Heart right ventricle (tissue), 16 donors: ENCODE measurements around the gene PRG3. TPM values are rescaled to one million over a fixed set of nuclear protein-coding genes. Genes with fewer than 3 reads are reported as not detected.

ENCODE experiments used
- ATAC-seq, 8 donors: fragments of 200-7000 bp; cut with Tn5 transposase; one replicate each; pipeline ENCODE4 v1.9.1; 2020; ENCODE audit warnings: mild to moderate bottlenecking in 8 of 8, moderate library complexity in 8 of 8, moderate number of reproducible peaks in 1 of 8
- DNase-seq, 2 donors: peaks; one replicate each; pipeline ENCODE4 v3.0.0-alpha.2; 2020
- H3K27ac ChIP-seq, 10 donors: fragments of 200-600 bp; sonication (generic) in 2 of 10; one replicate each; pipeline versions ENCODE4 v1.5.0 to v1.8.0; 2020 to 2022; ENCODE audit warnings: mild to moderate bottlenecking in 3 of 10
- H3K27me3 ChIP-seq, 7 donors: fragments of 200-600 bp; one replicate each; pipeline ENCODE4 v1.8.0; 2021 to 2022; ENCODE audit warnings: mild to moderate bottlenecking in 2 of 7
- H3K36me3 ChIP-seq, 9 donors: fragments of 200-600 bp; sonication (generic) in 1 of 9; one replicate each; pipeline versions ENCODE4 v1.5.0 to v1.8.0; 2020 to 2022; ENCODE audit warnings: mild to moderate bottlenecking in 2 of 9
- H3K4me1 ChIP-seq, 9 donors: fragments of 200-600 bp; sonication (generic) in 1 of 9; one replicate each; pipeline versions ENCODE4 v1.5.0 to v1.8.0; 2020 to 2022; ENCODE audit warnings: mild to moderate bottlenecking in 4 of 9
- H3K4me3 ChIP-seq, 10 donors: fragments of 200-600 bp; sonication (generic) in 2 of 10; one replicate each; pipeline versions ENCODE4 v1.5.0 to v1.8.0; 2020 to 2022; ENCODE audit warnings: mild to moderate bottlenecking in 7 of 10, moderate library complexity in 2 of 10
- H3K9me3 ChIP-seq, 11 donors: fragments of 200-600 bp in 10 of 11; sonication (generic) in 2 of 11; one replicate each; pipeline versions ENCODE4 v1.5.0 to v1.8.0; 2013 to 2022; ENCODE audit warnings: mild to moderate bottlenecking in 2 of 11, control low read depth in 1 of 11, moderate library complexity in 1 of 11
- WGBS, 2 donors: extraction: QIAGEN DNeasy Blood & Tissue Kit; methylation state at CpG; one replicate each; pipeline ENCODE4 v1.1.7; 2013; ENCODE audit warnings: inconsistent platforms in 1 of 2; 5-methylcytosine and 5-hydroxymethylcytosine counted together
- intact Hi-C, 10 donors: fragments of 100-400 bp; cut with DNase I; formaldehyde crosslinking; loops; one replicate each; pipeline versions ENCODE4 v1.11.1 to v1.14.2; 2022
- polyA plus RNA-seq, 2 donors: library from polyadenylated mRNA; stranded (reverse); fragments of 200-250 nt; gene quantifications; one replicate each; pipeline ENCODE4 v1.2.3, GENCODE V29; 2013
- total RNA-seq, 10 donors: library from RNA; stranded (reverse); fragmentation: NEBNext Ultra II Directional in 3 of 10; extraction: Animal tissue kit (Norgen Biotek cat#: 25700) in 3 of 10; gene quantifications; one replicate each; pipeline versions ENCODE4 v1.2.1 to v1.2.4, GENCODE V29; 2021 to 2023
- TF ChIP-seq, protein P1 (sequence below), 9 donors: fragments of 200-600 bp; sonication (generic) in 2 of 9; IDR thresholded peaks; one replicate each; pipeline versions ENCODE4 v1.5.0 to v1.8.0; 2021 to 2022; ENCODE audit warnings: antibody characterized with exemption in 9 of 9, mild to moderate bottlenecking in 5 of 9, moderate library complexity in 1 of 9
- donor health status: Arrhythmogenic right ventricular cardiomyopathy.
- donor health status: ischemic (EF 13 %, LVEDD 7.1; RV severe dilation, severe dysfunction).
- donor health status: healthy with polysubstance abuse.
- donor health status: DM: no; HTN: yes; CAD: no.
- donor health status: DM: no; HTN: no; CAD: no.
- donor health status: ischemic (EF 25% LVEDD 6.9; RV normal size, moderate dysfunction).
- donor health status: ischemic (EF 25% LVEDD 5.7; RV mildly dilated, moderate dysfunction).
- donor health status: healthy.
- donor health status: DM: yes; HTN: yes; CAD: no.
- donor health status: Ischemic cardiomyopathy.
- donor health status: ischemic (EF 35%, LVEDD 5.7; RV mildly dilated, moderate dysfunction).
- donor health status: nonischemic (EF 11% LVEDD 7.7; RV severe dilation, severe dysfunction).
- donor health status: DM: yes; HTN: yes; CAD: no.
- donor health status: PGD.
- donor health status: ischemic (EF 29% LVEDD 5.4; RV normal size, mild dysfunction).
- donor health status: nonischemic (EF 23%, LVEDD 6.1; RV moderate dilation, normal function).

Gene PRG3
- total and polyA plus RNA-seq, 12 donors = not detected

DNA sequence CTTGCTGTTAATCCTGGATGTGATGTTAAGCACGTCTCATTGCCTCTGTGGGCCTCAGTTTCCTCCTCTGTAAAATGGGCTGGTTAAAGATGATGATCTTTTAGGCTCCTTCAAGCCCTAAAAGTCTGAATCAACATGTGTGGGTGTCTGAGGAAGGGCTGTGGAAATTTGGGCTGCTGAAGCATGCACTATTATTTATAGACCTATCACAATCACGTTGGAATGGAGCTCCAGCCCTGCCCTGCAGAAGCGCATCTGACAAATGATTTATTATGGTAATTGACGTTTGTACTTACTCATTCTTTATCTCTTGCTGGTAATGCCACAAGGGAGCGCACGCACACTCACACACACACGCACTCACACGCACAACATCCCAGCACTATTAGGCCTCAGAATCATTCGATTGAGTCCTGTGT, 22.4 kb downstream of the PRG3 start:
- TF ChIP-seq, protein P1, sequence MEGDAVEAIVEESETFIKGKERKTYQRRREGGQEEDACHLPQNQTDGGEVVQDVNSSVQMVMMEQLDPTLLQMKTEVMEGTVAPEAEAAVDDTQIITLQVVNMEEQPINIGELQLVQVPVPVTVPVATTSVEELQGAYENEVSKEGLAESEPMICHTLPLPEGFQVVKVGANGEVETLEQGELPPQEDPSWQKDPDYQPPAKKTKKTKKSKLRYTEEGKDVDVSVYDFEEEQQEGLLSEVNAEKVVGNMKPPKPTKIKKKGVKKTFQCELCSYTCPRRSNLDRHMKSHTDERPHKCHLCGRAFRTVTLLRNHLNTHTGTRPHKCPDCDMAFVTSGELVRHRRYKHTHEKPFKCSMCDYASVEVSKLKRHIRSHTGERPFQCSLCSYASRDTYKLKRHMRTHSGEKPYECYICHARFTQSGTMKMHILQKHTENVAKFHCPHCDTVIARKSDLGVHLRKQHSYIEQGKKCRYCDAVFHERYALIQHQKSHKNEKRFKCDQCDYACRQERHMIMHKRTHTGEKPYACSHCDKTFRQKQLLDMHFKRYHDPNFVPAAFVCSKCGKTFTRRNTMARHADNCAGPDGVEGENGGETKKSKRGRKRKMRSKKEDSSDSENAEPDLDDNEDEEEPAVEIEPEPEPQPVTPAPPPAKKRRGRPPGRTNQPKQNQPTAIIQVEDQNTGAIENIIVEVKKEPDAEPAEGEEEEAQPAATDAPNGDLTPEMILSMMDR (IDR thresholded peaks at IDR 0.05) = no peak
- H3K4me1 ChIP-seq = peaks cover 0 to 35% (median 12%) of the 10 kb centered on the region in 9 donors
- intact Hi-C loops = loop anchor here in 2 of 10 donors (5.0 to 10.0 kb wide), 2 partner anchors 49 to 96 kb away; no protein-coding TSS in a partner anchor
- no peaks in the 10 kb centered on the region for H3K27me3 ChIP-seq
- H3K36me3 ChIP-seq = no peaks in the 10 kb centered on the region
- H3K27ac ChIP-seq = peak overlapping the region in 5 of 10 donors; percentile 22 to 76 (median 50)
- DNase-seq = peak in 1 of 2 donors; percentile 20
- H3K4me3 ChIP-seq = no peak overlapping the region
- no peaks in the 10 kb centered on the region for H3K9me3 ChIP-seq
- 71 to 73% methylated on average over 9 of the region's 9 CpGs for WGBS, 2 donors
- ATAC-seq = peak in 7 of 8 donors; percentile 47 to 88 (median 79)

DNA sequence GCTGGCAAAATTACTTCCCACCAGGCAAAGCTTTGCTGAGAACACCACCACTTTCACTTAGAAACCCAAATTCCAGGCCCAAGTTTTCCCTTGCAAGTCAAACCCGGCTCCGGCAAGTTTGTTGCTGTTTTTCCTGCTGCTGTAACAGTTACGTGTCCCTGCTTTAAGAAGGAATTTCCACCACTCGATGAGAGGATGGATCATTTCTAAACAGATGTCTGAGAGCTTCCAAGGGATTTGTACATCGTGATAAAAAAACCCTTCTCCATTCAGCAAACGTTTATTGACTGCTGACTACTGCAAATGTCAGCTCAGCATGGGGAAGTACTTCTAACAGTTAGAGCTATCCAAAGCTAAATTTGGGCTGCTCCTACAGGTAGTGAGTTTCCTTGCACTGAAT, 23.1 kb downstream of the PRG3 start:
- no peaks in the 10 kb centered on the region for H3K27me3 ChIP-seq
- DNase-seq (no peak), ATAC-seq (peak in 2 of 8 donors; percentile 30 to 42)
- no peak overlapping the region for H3K4me3 ChIP-seq
- WGBS, 2 donors = 28 to 29% methylated on average over 6 of the region's 6 CpGs
- intact Hi-C loops = loop anchor here in 2 of 10 donors (5.0 to 10.0 kb wide), 2 partner anchors 49 to 97 kb away; no protein-coding TSS in a partner anchor
- peak overlapping the region in 7 of 10 donors; percentile 0 to 76 (median 41) for H3K27ac ChIP-seq
- no peaks in the 10 kb centered on the region for H3K36me3 ChIP-seq
- no peaks in the 10 kb centered on the region for H3K9me3 ChIP-seq
- TF ChIP-seq, protein P1 (IDR thresholded peaks at IDR 0.05) = no peak
- H3K4me1 ChIP-seq = peaks cover 0 to 34% (median 12%) of the 10 kb centered on the region in 9 donors

DNA sequence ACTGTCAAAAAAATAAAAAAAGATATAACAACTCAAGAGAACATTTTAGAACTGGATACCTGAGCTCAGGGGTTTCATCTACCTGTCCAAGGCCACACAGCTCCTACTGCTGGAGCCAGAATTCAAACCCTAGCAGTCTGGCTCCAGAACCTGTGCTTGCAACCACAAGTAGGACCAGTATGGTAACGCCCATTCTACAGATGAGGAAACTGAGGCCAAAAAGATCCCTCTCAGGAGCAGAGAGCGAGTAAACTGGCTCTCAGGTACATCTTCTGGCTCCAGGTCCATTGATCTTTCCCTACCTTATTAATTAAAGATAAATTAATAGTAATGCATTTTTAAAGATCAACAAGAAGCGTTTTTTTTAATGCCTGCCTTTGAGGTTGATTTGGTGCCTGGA, 23.6 kb downstream of the PRG3 start:
- Histone ChIP-seq H3K27me3 (no peaks in the 10 kb centered on the region), H3K27ac (peak overlapping the region in 6 of 10 donors; percentile 0 to 76 (median 46)), H3K36me3 (no peaks in the 10 kb centered on the region), H3K4me3 (no peak overlapping the region), H3K4me1 (peaks cover 0 to 34% (median 12%) of the 10 kb centered on the region in 9 donors), H3K9me3 (no peaks in the 10 kb centered on the region)
- WGBS, 2 donors = 87% methylated on average over 3 of the region's 3 CpGs
- ATAC-seq = no peak
- intact Hi-C loops = loop anchor here in 2 of 10 donors (5.0 to 10.0 kb wide), 2 partner anchors 50 to 97 kb away; no protein-coding TSS in a partner anchor
- TF ChIP-seq, protein P1 (IDR thresholded peaks at IDR 0.05) = no peak
- DNase-seq = no peak

DNA sequence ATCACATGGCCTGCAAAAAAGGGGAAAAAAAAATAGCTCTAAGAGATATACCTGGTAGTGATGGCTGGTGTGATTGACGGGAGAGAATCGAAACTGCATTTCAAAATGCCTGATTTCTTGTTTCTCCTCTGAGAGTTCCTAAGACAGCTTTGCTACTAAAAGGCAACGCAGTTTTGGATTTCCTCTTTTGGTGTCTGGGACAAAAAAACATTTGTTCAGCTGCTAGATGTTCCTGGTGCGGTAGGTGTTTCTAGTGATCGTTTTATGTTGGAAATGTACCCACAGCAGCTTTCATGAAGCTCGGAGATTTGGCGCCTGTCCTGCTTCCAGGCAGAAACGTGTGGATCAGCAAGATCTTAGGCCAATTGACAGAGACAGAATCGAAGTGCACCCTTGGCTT, 24.7 kb downstream of the PRG3 start:
- no peak overlapping the region for H3K27ac ChIP-seq
- no peaks in the 10 kb centered on the region for H3K36me3 ChIP-seq
- peaks cover 0 to 34% (median 12%) of the 10 kb centered on the region in 9 donors for H3K4me1 ChIP-seq
- no peak for ATAC-seq
- TF ChIP-seq, protein P1 (IDR thresholded peaks at IDR 0.05) = no peak
- H3K4me3 ChIP-seq = no peak overlapping the region
- WGBS, 2 donors = 74 to 78% methylated on average over 9 of the region's 9 CpGs
- no peaks in the 10 kb centered on the region for H3K27me3 ChIP-seq
- H3K9me3 ChIP-seq = peaks cover 0 to 7% (median 0%) of the 10 kb centered on the region in 11 donors
- DNase-seq = no peak
- intact Hi-C loops = loop anchor here in 2 of 10 donors (5.0 to 10.0 kb wide), 2 partner anchors 51 to 99 kb away; no protein-coding TSS in a partner anchor
